Measurements from ENCODE around the gene CNBP.

CNBP gene

DNA sequence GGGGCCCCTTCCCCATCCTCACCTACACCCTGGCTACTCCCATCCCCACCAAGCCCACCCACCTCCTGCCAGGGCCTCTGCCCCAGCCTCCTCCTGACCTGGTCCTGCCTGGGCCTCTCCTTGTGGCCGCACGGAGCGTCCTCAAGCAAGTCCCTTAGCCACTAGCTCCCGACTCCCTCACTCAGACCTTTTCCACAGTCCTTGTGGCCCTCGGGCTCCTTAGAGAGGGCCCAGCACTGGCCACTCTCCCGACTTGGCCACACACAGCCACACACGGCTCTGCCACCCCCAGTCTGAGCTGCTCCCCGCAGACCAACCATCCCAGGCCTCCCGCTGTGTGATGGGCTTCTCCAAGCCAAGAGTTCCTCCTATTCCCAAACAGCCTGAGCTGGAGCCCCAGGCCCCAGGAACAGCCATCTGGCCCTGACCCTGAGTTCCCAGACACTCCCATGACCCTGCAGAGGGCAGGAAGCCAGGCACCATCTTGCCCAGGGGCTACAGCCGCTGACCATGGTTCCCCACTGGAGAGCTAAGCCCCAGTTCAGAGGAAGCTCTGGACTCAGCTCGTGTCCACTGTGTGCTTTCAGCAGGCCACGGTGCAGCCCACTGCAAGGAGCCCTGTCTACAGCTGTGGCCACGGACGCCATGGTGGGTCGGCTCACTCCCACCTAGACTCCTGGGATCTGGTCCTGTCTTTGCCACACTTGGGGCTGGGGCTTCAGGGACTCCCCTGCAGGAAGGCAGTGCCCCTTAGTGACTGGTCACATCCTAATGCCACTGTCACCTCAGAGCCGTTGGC lies 55.1 kb downstream of the CNBP start:
- Histone ChIP-seq H3K4me1 (ENCODE audit: insufficient read depth, low read length, severe bottlenecking) (peaks cover 2% of the 10 kb centered on the region), H3K27ac (ENCODE audit: low read depth, low read length, poor library complexity, severe bottlenecking) (no peak overlapping the region), H4K20me1 (ENCODE audit: insufficient read depth, low read length) (no peaks in the 10 kb centered on the region), H3F3A (ENCODE audit: insufficient read depth, low read length) (no peaks in the 10 kb centered on the region), H3K4me3 (ENCODE audit: low read depth, low read length, poor library complexity, severe bottlenecking) (no peak overlapping the region), H3K9ac (ENCODE audit: low read length) (no peak overlapping the region), H3K9me2 (ENCODE audit: low read depth, low read length) (no peaks in the 10 kb centered on the region), H2AFZ (ENCODE audit: low read length) (no peak overlapping the region), H3K27me3 (ENCODE audit: insufficient read depth, low read length) (no peaks in the 10 kb centered on the region), H3K79me2 (ENCODE audit: insufficient read depth, low read length) (no peaks in the 10 kb centered on the region), H3K9me3 (ENCODE audit: low read length) (no peaks in the 10 kb centered on the region), H3K36me3 (ENCODE audit: insufficient read depth, low read length) (peaks cover 63% of the 10 kb centered on the region), H3K4me2 (ENCODE audit: low read length) (no peak overlapping the region)
- no peak for TF ChIP-seq EZH2 (IDR thresholded peaks at IDR 0.05; ENCODE audit: borderline replicate concordance, low read length)
- TF ChIP-seq CTCF (IDR thresholded peaks at IDR 0.05; ENCODE audit: low read length) = no peak

- Histone ChIP-seq H3K9ac (ENCODE audit: low read length) (no peak overlapping the region), H3K27me3 (ENCODE audit: insufficient read depth, low read length) (no peaks in the 10 kb centered on the region), H3K4me2 (ENCODE audit: low read length) (no peak overlapping the region), H3K79me2 (ENCODE audit: insufficient read depth, low read length) (no peaks in the 10 kb centered on the region), H3K9me2 (ENCODE audit: low read depth, low read length) (no peaks in the 10 kb centered on the region), H3F3A (ENCODE audit: insufficient read depth, low read length) (no peaks in the 10 kb centered on the region), H2AFZ (ENCODE audit: low read length) (no peak overlapping the region), H3K9me3 (ENCODE audit: low read length) (no peaks in the 10 kb centered on the region), H3K4me3 (ENCODE audit: low read depth, low read length, poor library complexity, severe bottlenecking) (no peak overlapping the region), H3K36me3 (ENCODE audit: insufficient read depth, low read length) (peaks cover 46% of the 10 kb centered on the region), H3K4me1 (ENCODE audit: insufficient read depth, low read length, severe bottlenecking) (peaks cover 9% of the 10 kb centered on the region), H3K27ac (ENCODE audit: low read depth, low read length, poor library complexity, severe bottlenecking) (no peak overlapping the region), H4K20me1 (ENCODE audit: insufficient read depth, low read length) (no peaks in the 10 kb centered on the region)
- no peak for TF ChIP-seq CTCF (IDR thresholded peaks at IDR 0.05; ENCODE audit: low read length)
- TF ChIP-seq EZH2 (IDR thresholded peaks at IDR 0.05; ENCODE audit: borderline replicate concordance, low read length) = no peak
These were observed 56.9 kb downstream of the CNBP start for GRCh38 chr3:129126726-129127280.

DNA sequence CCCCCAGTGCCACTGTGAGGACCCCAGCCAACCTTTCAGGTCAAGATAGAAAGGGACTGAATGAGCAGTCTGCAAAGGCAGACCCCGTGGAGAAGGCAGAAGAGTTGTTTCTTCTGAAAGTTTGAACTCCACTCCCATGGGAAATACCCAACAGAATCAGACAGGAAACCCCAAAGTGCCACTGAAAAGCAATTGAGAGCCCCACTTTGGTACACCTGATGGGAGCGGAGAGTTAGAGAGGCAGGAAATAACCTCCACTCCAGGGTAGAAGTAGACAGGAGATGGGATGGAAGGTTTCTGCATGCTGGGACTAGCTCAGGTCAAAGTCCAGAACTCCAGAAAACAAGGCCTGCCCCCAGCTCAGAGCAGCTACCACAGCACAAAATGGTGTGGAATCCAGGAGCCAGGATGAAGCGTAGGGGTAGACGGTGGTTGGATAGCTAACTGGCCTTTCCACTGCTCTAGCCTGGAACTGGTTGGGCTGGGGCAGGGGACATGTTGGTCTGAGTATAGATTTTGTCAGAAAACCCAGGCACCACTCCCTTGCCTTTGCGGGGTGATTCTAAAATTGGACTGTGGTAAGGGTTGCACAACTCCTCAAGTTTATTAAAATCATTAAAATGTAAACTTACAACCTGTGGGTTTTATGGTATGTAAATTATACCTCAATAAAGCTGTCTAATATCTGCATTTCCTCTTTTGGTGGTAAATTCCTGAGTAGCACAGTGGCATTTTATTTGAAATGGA lies 60.2 kb downstream of the CNBP start:
- Histone ChIP-seq H3K9me2 (ENCODE audit: low read depth, low read length) (no peaks in the 10 kb centered on the region), H3K27me3 (ENCODE audit: insufficient read depth, low read length) (no peaks in the 10 kb centered on the region), H3K4me1 (ENCODE audit: insufficient read depth, low read length, severe bottlenecking) (peaks cover 28% of the 10 kb centered on the region), H3F3A (ENCODE audit: insufficient read depth, low read length) (no peaks in the 10 kb centered on the region), H3K79me2 (ENCODE audit: insufficient read depth, low read length) (peaks cover 11% of the 10 kb centered on the region), H4K20me1 (ENCODE audit: insufficient read depth, low read length) (no peaks in the 10 kb centered on the region), H3K9ac (ENCODE audit: low read length) (no peak overlapping the region), H3K4me3 (ENCODE audit: low read depth, low read length, poor library complexity, severe bottlenecking) (no peak overlapping the region), H2AFZ (ENCODE audit: low read length) (no peak overlapping the region), H3K36me3 (ENCODE audit: insufficient read depth, low read length) (peaks cover 13% of the 10 kb centered on the region; the same call in 1 of the 2 replicates), H3K9me3 (ENCODE audit: low read length) (no peaks in the 10 kb centered on the region), H3K27ac (ENCODE audit: low read depth, low read length, poor library complexity, severe bottlenecking) (no peak overlapping the region), H3K4me2 (ENCODE audit: low read length) (no peak overlapping the region)
- TF ChIP-seq EZH2 (IDR thresholded peaks at IDR 0.05; ENCODE audit: borderline replicate concordance, low read length) = no peak
- TF ChIP-seq CTCF (IDR thresholded peaks at IDR 0.05; ENCODE audit: low read length) = no peak
